ENCODE results near the gene ACVRL1. TPM values are rescaled to one million over a fixed set of nuclear protein-coding genes. Genes with fewer than 3 reads are reported as not detected.

The ACVRL1 gene
- total RNA-seq, 1 experiment from 2014 or later: 1.0 TPM

DNA sequence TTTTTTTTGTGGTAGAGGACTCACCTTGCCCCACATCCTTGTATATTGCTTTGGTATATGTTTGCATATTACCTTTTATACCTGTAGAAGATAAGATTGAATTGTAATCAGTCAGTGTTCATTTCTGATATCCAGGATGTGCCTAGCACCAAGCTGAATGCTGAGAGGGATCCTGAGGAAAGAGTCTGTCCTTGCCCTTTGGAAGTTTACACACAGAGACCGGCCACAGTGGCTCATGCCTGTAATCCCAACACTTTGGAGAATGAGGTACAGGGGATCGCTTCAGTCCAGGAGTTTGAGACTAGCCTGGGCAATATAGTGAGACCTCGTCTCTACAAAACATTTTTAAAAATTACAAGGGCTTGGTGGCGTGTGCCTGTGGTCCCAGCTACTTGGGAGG is 52.6 kb downstream of the ACVRL1 start:
- DNase-seq (ENCODE audit: low read depth): no peak

DNA sequence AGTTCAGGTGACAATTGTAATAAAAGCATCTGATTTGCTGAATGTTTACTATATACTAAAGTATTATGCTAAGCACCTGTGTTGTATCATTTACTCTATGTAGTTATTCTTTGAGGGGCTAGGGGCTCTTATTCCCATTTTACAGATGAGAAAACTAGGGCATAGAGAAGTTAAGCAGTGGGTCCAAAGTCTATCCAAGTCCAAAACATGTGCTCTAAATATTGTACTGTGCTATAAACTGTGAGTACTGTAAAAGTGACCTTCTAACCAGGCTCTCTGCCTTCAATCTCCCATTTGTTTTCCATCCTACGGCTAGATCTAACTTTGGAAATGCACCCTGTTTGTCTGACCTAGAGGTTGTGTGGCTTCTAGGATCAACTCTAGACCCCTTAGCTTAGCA is 53.2 kb downstream of the ACVRL1 start:
- DNase-seq (ENCODE audit: low read depth): no peak

GRCh38 chr12:51960890-51961289 is 53.6 kb downstream of the ACVRL1 start:
- no peak for DNase-seq (ENCODE audit: low read depth)

- DNase-seq (ENCODE audit: low read depth): no peak
These were observed 54.5 kb downstream of the ACVRL1 start for GRCh38 chr12:51961834-51962233.

DNA sequence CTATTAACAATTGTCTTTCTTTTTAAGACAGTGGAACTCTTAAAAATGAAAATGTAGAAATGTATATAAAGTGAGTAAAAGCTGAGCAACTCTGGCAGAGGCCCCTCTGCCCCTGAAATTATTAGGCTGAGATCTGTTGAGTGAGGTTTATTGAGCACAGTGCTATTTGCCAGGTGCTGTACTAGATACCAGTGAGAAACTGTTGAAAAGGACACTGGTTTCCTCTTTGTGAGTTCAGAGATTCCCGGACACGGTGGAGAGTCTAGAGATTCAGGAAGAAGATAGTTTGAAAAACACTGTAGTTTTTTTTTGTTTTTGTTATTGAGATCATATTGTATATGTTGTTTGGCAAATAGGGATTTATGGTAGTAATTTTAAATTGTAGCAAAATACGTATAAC is 55.4 kb downstream of the ACVRL1 start:
- DNase-seq (ENCODE audit: low read depth): no peak

DNA sequence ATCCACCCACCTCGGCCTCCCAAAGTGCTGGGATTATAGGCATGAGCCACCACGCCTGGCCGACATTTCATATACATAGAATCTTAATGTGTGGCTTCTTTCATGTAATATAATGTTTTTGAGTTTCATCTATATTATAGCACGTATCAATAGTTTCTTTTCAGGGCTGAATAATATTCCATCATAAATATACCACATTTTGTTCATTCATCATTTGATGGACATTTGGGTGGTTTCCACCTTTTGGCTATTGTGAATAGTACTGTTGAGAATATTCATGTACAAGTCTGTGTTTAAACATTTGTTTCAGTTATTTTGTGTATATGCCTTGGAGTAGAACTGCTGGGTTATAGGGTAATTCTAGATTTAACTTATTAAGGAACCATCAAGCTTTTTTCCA is 56.2 kb downstream of the ACVRL1 start:
- DNase-seq (ENCODE audit: low read depth): no peak

- DNase-seq (ENCODE audit: low read depth): no peak
These were observed 62.3 kb downstream of the ACVRL1 start for GRCh38 chr12:51969643-51970042.

DNA sequence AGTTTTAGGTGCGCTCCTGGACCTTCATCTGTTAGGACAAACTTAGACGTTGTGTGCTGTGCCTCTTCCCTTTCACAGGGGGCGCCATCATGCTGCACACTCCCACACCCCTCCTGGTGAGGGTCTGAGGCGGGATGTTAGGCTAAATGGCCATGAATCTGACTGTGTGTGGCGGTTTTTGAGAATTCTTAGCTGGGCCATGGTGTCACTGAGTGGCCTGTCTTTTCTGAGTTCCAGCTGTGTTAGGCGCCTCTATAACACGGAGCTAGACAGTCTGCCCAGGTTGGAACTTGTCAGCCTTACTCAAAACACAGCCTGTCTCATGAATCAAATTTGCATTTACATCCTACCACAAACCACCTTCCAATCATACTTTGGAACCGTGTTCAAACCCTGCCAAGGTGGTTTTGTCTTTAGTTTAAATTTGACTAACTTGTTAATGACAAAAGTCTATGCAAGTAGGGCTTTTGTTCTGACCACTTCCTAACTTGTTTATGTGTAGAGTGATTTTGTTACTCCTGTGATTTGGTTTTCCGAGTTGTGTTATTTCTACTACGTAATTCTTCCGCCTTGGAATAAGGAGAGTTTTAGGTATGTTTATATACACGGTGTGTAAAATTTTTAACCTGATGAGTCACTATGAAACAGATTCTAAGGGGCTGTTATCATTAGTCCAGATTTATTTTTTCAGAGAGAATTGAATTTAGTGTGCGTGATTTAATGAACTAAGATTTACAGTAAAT is 63.8 kb downstream of the ACVRL1 start:
- DNase-seq (ENCODE audit: low read depth): peak; percentile 63

DNA sequence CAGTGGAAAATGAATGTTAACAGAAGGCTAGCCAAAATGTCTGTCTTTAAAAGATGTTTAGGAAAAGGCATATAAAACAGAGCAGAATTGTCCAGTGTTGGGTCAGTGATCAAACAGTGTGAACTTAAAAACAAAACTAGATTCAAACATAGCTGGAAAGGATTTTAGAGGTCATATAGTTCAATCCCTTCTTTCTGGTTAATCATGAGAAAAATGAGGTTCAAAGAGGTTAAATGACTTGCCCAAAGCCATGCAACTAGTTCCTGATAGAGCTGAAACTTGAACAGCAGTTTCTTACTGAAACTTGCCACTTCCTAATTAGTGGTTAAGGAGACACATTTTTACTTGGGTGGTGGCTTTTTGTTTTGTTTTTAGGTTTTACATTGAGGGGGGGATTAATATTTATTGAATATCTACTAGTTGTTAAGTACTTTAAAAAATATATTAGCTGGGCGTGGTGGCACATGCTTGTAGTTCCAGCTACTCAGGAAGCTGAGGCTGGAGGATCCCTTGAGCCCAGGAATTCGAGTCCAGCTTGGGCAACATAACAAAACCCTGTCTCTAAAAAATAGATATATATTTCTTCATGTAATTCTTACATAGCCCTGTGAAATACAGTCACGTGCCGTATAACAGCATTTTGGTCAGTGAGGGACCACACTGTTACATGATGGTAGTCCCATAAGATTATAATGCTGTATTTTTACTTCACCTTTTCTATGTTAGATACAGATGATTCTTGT is 64.5 kb downstream of the ACVRL1 start:
- no peak for DNase-seq (ENCODE audit: low read depth)

DNA sequence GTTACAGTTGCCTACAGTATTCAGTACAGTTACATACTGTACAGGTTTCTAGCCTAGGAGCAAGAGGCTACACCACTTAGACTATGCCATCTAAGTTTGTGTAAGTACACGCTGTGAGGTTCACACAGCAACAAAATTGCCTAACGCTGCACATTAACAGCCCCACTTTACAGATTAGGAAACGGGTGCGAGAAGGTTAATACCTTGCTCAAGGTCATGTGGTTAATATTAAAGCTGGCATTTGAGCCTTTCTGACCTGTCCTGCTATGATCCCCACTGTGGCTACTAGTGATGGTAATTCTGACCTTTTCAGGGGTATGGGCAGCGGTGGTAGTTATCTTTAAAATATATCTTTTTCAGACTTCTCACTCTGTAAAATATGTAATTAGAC is 65.1 kb downstream of the ACVRL1 start:
- DNase-seq (ENCODE audit: low read depth): no peak

- peak; percentile 67 for DNase-seq (ENCODE audit: low read depth)
These were observed 65.6 kb downstream of the ACVRL1 start for GRCh38 chr12:51972849-51973273.

Other genes with a start within 250 kb of the ACVRL1 start
- 0.10 and 0.33 TPM in 2 replicates for gene FIGNL2, start 58.8 kb upstream of the ACVRL1 start, total RNA-seq (2014; rRNA removed; shearing (Covaris generic))
- not detected in 2 replicates for gene ANKRD33, start 19.4 kb upstream of the ACVRL1 start, total RNA-seq (2014; rRNA removed; shearing (Covaris generic))
- gene ACVR1B, start 44.2 kb downstream of the ACVRL1 start, total RNA-seq (2014; rRNA removed; shearing (Covaris generic)): 7.1 and 7.7 TPM in 2 replicates
- gene TAMALIN, start 99.4 kb downstream of the ACVRL1 start, total RNA-seq (2014; rRNA removed; shearing (Covaris generic)): 0.39 and 1.5 TPM in 2 replicates
- 0.88 and 1.2 TPM in 2 replicates for gene NR4A1, start 143.9 kb downstream of the ACVRL1 start, total RNA-seq (2014; rRNA removed; shearing (Covaris generic))
- gene ATG101, start 162.5 kb downstream of the ACVRL1 start, total RNA-seq (2014; rRNA removed; shearing (Covaris generic)): 75.0 and 105 TPM in 2 replicates
- gene SMIM41, start 172.2 kb downstream of the ACVRL1 start, total RNA-seq (2014; rRNA removed; shearing (Covaris generic)): not detected in 2 replicates